H9 (cell line): ENCODE results near the gene NEURL3. TPM values are rescaled to one million over a fixed set of nuclear protein-coding genes. Genes with fewer than 3 reads are reported as not detected.

Experiments
- DNase-seq: peaks from one replicate; pipeline ENCODE4 v3.0.0-alpha.2; 2017
- H2AFZ ChIP-seq: one replicate; pipeline ENCODE4 v1.6.1; 2013; ENCODE audit warnings: mild to moderate bottlenecking, low read length, control low read depth, moderate library complexity
- H2AK5ac ChIP-seq: 2 replicates; pipeline ENCODE4 v1.6.1; 2013; ENCODE audit warnings: low read length, control low read depth, mixed read lengths; ENCODE audit not compliant: insufficient read length
- H2BK120ac ChIP-seq: one replicate; pipeline ENCODE4 v1.6.1; 2013; ENCODE audit warnings: low read depth, mild to moderate bottlenecking, low read length, control low read depth, inconsistent platforms; ENCODE audit not compliant: poor library complexity, severe bottlenecking
- H2BK12ac ChIP-seq: 2 replicates; pipeline ENCODE4 v1.6.1; 2013; ENCODE audit warnings: low read length, control low read depth, mixed read lengths, low read depth; ENCODE audit not compliant: insufficient read length
- H2BK15ac ChIP-seq: 2 replicates; pipeline ENCODE4 v1.6.1; 2013; ENCODE audit warnings: low read depth, low read length, control low read depth
- H2BK20ac ChIP-seq: one replicate; pipeline ENCODE4 v1.6.1; 2013; ENCODE audit warnings: low read depth, mild to moderate bottlenecking, low read length, control low read depth, inconsistent platforms; ENCODE audit not compliant: poor library complexity, severe bottlenecking
- H2BK5ac ChIP-seq: 2 replicates; pipeline ENCODE4 v1.6.1; 2013; ENCODE audit warnings: low read length, control low read depth, mixed read lengths; ENCODE audit not compliant: insufficient read length
- H3K14ac ChIP-seq: 2 replicates; pipeline ENCODE4 v1.6.1; 2013; ENCODE audit warnings: low read length, control low read depth; ENCODE audit not compliant: insufficient read depth
- H3K18ac ChIP-seq: 2 replicates; pipeline ENCODE4 v1.6.1; 2013; ENCODE audit warnings: low read depth, mild to moderate bottlenecking, mixed read lengths, low read length, control low read depth; ENCODE audit not compliant: insufficient read length
- H3K23ac ChIP-seq: 2 replicates; pipeline ENCODE4 v1.6.1; 2013; ENCODE audit warnings: low read length, control low read depth, mixed read lengths, low read depth; ENCODE audit not compliant: insufficient read length
- H3K23me2 ChIP-seq: 2 replicates; pipeline ENCODE4 v1.6.1; 2013; ENCODE audit warnings: low read depth, mild to moderate bottlenecking, mixed read lengths, low read length, control low read depth; ENCODE audit not compliant: insufficient read length, poor library complexity, severe bottlenecking
- H3K27ac ChIP-seq: 2 replicates; pipeline ENCODE4 v1.5.1; 2013; ENCODE audit warnings: low read length, control low read depth, mixed read lengths, low read depth; ENCODE audit not compliant: insufficient read length
- H3K27me3 ChIP-seq: 2 replicates; pipeline ENCODE4 v1.6.1; 2013; ENCODE audit warnings: low read length, control low read depth, inconsistent platforms; ENCODE audit not compliant: insufficient read depth
- H3K4ac ChIP-seq: 2 replicates; pipeline ENCODE4 v1.6.1; 2013; ENCODE audit warnings: low read depth, mild to moderate bottlenecking, control low read depth, inconsistent platforms, low read length, moderate library complexity
- H3K4me1 ChIP-seq: 2 replicates; pipeline ENCODE4 v1.6.1; 2013; ENCODE audit warnings: low read length, control low read depth, inconsistent platforms; ENCODE audit not compliant: insufficient read depth
- H3K4me2 ChIP-seq: 2 replicates; pipeline ENCODE4 v1.6.1; 2013; ENCODE audit warnings: low read length, control low read depth, mixed read lengths; ENCODE audit not compliant: insufficient read length, insufficient read depth
- H3K56ac ChIP-seq: 2 replicates; pipeline ENCODE4 v1.6.1; 2013; ENCODE audit warnings: low read depth, mild to moderate bottlenecking, mixed read lengths, low read length, control low read depth; ENCODE audit not compliant: insufficient read length
- H3K79me1 ChIP-seq: 2 replicates; pipeline ENCODE4 v1.6.1; 2013; ENCODE audit warnings: low read depth, mild to moderate bottlenecking, moderate library complexity, low read length, control low read depth, inconsistent platforms; ENCODE audit not compliant: insufficient read depth, poor library complexity, severe bottlenecking
- H3K79me2 ChIP-seq: 2 replicates; pipeline ENCODE4 v1.6.1; 2013; ENCODE audit warnings: low read length, control low read depth, inconsistent platforms; ENCODE audit not compliant: insufficient read depth
- H3K9ac ChIP-seq: 2 replicates; pipeline ENCODE4 v1.6.1; 2013; ENCODE audit warnings: low read length, control low read depth, mixed read lengths; ENCODE audit not compliant: insufficient read length; ENCODE audit errors: extremely low read depth
- H3K9me3 ChIP-seq: one replicate; pipeline ENCODE4 v1.6.1; 2013; ENCODE audit warnings: low read depth, low read length, inconsistent platforms; ENCODE audit not compliant: control insufficient read depth
- H3T11ph ChIP-seq: one replicate; pipeline ENCODE4 v1.6.1; 2013; ENCODE audit warnings: mild to moderate bottlenecking, low read length, control low read depth, inconsistent platforms
- H4K20me1 ChIP-seq: one replicate; pipeline ENCODE4 v1.6.1; 2013; ENCODE audit not compliant: control insufficient read depth, insufficient read length, insufficient read depth
- H4K5ac ChIP-seq: 2 replicates; pipeline ENCODE4 v1.6.1; 2013; ENCODE audit warnings: low read depth, mild to moderate bottlenecking, mixed read lengths, low read length, control low read depth; ENCODE audit not compliant: insufficient read length
- H4K8ac ChIP-seq: replicated peaks from 2 replicates; pipeline ENCODE4 v1.6.1; 2013; ENCODE audit warnings: low read length, control low read depth, mixed read lengths, low read depth; ENCODE audit not compliant: insufficient read length
- H4K91ac ChIP-seq: 2 replicates; pipeline ENCODE4 v1.6.1; 2013; ENCODE audit warnings: low read depth, mild to moderate bottlenecking, moderate library complexity, mixed read lengths, low read length, control low read depth; ENCODE audit not compliant: insufficient read length
- H3K27ac Mint-ChIP-seq, 3 experiments: 2 replicates in 2 of 3; 3 replicates in 1 of 3; pipeline ENCODE4 v1.8.0; 2020 to 2021; ENCODE audit warnings: mixed read lengths in 3 of 3, mild to moderate bottlenecking in 1 of 3, moderate library complexity in 1 of 3
- H3K27me3 Mint-ChIP-seq: 2 replicates; pipeline ENCODE4 v1.8.0; 2021; ENCODE audit warnings: low read depth, mild to moderate bottlenecking, moderate library complexity, mixed read lengths
- H3K36me3 Mint-ChIP-seq, 3 experiments: 2 replicates in 2 of 3; 3 replicates in 1 of 3; pipeline ENCODE4 v1.8.0; 2020 to 2021; ENCODE audit warnings: low read depth in 3 of 3, mixed read lengths in 3 of 3; ENCODE audit not compliant: insufficient read depth in 1 of 3
- H3K4me1 Mint-ChIP-seq, 2 experiments: 2 replicates each; pipeline ENCODE4 v1.8.0; 2020; ENCODE audit warnings: mixed read lengths in 2 of 2
- H3K4me3 Mint-ChIP-seq, 2 experiments: 2 replicates in 1 of 2; 3 replicates in 1 of 2; pipeline ENCODE4 v1.8.0; 2020 to 2021; ENCODE audit warnings: mild to moderate bottlenecking in 2 of 2, mixed read lengths in 2 of 2, moderate library complexity in 1 of 2
- H3K9me3 Mint-ChIP-seq, 2 experiments: 2 replicates in 1 of 2; 3 replicates in 1 of 2; pipeline ENCODE4 v1.8.0; 2020; ENCODE audit warnings: mild to moderate bottlenecking in 2 of 2, mixed read lengths in 2 of 2, moderate library complexity in 1 of 2
- WGBS: extraction: QIAGEN DNeasy Blood & Tissue Kit; methylation state at CpG from one replicate; pipeline ENCODE4 v1.1.7; 2013; ENCODE audit warnings: missing lambda C conversion rate, low lambda C conversion rate, mixed read lengths; ENCODE audit not compliant: insufficient read length; ENCODE audit errors: extremely low coverage; 5-methylcytosine and 5-hydroxymethylcytosine counted together
- total RNA-seq: library from RNA; stranded (reverse); gene quantifications from 2 replicates; pipeline ENCODE4 v1.2.1, GENCODE V29; 2021
- TF ChIP-seq, protein P1 (sequence below): fragments of 200-600 bp; sonication (generic); conservative IDR thresholded peaks from 3 replicates; pipeline ENCODE4 v1.8.0; 2021; ENCODE audit warnings: antibody characterized with exemption, mild to moderate bottlenecking

The NEURL3 gene
- total RNA-seq, 1 experiment from 2014 or later, result not detected

DNA sequence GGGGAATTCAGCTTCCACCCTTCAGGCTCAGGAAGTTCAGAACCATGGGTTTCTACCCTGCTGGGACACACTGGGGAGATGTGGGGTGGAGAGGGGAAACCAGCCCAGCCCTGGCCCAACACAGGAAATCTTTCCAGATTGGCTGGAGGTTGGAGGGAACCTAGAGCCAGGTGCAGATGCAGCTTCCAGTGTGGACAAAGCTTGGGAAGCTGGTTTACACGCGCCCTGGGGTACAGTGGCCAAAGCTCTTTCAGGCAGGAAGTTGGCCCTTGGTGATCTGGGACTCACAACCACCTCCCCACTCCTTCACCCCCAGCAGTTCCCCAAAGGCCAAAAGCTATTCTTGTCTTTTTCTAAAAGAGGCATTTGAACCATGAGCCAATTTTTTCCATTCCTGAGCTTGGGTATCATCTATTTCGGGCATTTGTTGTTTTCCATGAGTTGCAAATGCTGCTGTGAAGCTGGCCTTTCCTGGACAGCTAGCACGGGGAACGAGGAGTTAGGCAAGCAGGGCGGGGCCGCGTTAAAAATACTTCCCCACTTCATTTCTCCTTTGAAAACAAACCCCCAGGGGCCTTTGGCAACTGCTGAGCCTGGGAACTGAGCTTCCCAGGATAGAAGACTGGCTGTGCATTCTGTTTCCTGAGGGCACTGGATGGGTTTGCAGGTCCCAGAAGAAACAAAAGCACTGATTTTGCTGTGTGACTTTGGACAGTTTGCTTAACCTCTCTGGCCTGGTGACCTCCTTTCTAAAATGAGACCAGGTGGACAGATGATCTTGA, 28.3 kb upstream of the NEURL3 start:
- no peak overlapping the region for H4K5ac ChIP-seq
- peaks cover 15% of the 10 kb centered on the region for H3K23me2 ChIP-seq
- no peak overlapping the region for H3T11ph ChIP-seq
- H2AFZ ChIP-seq, result no peak overlapping the region
- no peak overlapping the region for H2BK20ac ChIP-seq
- Mint-ChIP-seq H3K9me3 (no peaks in the 10 kb centered on the region), H3K4me3 (no peak overlapping the region), H3K4me1 (peaks cover 15 to 30% of the 10 kb centered on the region in 2 experiments), H3K27me3 (peaks cover 54% of the 10 kb centered on the region), H3K27ac (no peak overlapping the region), H3K36me3 (no peaks in the 10 kb centered on the region)
- no peak for DNase-seq
- TF ChIP-seq, protein P1, sequence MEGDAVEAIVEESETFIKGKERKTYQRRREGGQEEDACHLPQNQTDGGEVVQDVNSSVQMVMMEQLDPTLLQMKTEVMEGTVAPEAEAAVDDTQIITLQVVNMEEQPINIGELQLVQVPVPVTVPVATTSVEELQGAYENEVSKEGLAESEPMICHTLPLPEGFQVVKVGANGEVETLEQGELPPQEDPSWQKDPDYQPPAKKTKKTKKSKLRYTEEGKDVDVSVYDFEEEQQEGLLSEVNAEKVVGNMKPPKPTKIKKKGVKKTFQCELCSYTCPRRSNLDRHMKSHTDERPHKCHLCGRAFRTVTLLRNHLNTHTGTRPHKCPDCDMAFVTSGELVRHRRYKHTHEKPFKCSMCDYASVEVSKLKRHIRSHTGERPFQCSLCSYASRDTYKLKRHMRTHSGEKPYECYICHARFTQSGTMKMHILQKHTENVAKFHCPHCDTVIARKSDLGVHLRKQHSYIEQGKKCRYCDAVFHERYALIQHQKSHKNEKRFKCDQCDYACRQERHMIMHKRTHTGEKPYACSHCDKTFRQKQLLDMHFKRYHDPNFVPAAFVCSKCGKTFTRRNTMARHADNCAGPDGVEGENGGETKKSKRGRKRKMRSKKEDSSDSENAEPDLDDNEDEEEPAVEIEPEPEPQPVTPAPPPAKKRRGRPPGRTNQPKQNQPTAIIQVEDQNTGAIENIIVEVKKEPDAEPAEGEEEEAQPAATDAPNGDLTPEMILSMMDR, result no peak
- no peak overlapping the region for H2BK120ac ChIP-seq
- peaks cover 3% of the 10 kb centered on the region; the same call in 1 of the 2 replicates for H3K4me1 ChIP-seq
- no peak overlapping the region for H3K4ac ChIP-seq
- no peak overlapping the region for H3K27ac ChIP-seq
- H2AK5ac ChIP-seq, result no peak overlapping the region
- no peak overlapping the region for H2BK15ac ChIP-seq
- H4K91ac ChIP-seq, result no peak overlapping the region
- no peak overlapping the region for H4K8ac ChIP-seq
- WGBS, result no CpG with 5 or more reads among the region's 8 CpGs
- H3K4me2 ChIP-seq, result no peak overlapping the region
- no peaks in the 10 kb centered on the region for H3K9me3 ChIP-seq
- H4K20me1 ChIP-seq, result no peaks in the 10 kb centered on the region
- H3K27me3 ChIP-seq, result peaks cover 12% of the 10 kb centered on the region; the same call in 1 of the 2 replicates
- no peak overlapping the region for H3K18ac ChIP-seq
- H3K79me2 ChIP-seq, result no peaks in the 10 kb centered on the region
- H3K56ac ChIP-seq, result no peak overlapping the region
- H2BK12ac ChIP-seq, result no peak overlapping the region
- no peak overlapping the region for H3K9ac ChIP-seq
- no peak overlapping the region for H3K14ac ChIP-seq
- H2BK5ac ChIP-seq, result no peak overlapping the region
- no peak overlapping the region for H3K23ac ChIP-seq
- H3K79me1 ChIP-seq, result no peaks in the 10 kb centered on the region
